NB4 (cell line): ENCODE data around the gene CCDC85A.

Experiments
- DNase-seq: peaks from one replicate; pipeline ENCODE4 v3.0.0; 2010; ENCODE audit warnings: low read depth
- H3K4me3 ChIP-seq: one replicate; pipeline ENCODE4 v1.5.1; 2011; ENCODE audit warnings: mild to moderate bottlenecking, low read depth, low read length, moderate library complexity
- CTCF ChIP-seq: IDR thresholded peaks from one replicate; pipeline ENCODE4 v1.5.1; 2012; ENCODE audit warnings: low read depth, low read length
- MAX ChIP-seq: IDR thresholded peaks from 2 replicates; pipeline ENCODE4 v1.6.1; 2011; ENCODE audit warnings: low read depth, low read length
- MYC ChIP-seq: IDR thresholded peaks from 2 replicates; pipeline ENCODE4 v1.6.1; 2011; ENCODE audit warnings: low read depth, low read length
- POLR2A ChIP-seq: IDR thresholded peaks from 2 replicates; pipeline ENCODE4 v1.6.1; 2011; ENCODE audit warnings: mild to moderate bottlenecking; ENCODE audit not compliant: insufficient read length; ENCODE audit errors: extremely low read depth

CCDC85A gene

GRCh38 chr2:56227811-56228210 is 44.0 kb downstream of the CCDC85A start:
- TF ChIP-seq MAX (no peak), MYC (no peak), POLR2A (no peak), CTCF (no peak)
- no peak for DNase-seq
- no peak overlapping the region for H3K4me3 ChIP-seq

GRCh38 chr2:56229397-56230060 is 45.7 kb downstream of the CCDC85A start:
- no peak overlapping the region for H3K4me3 ChIP-seq
- TF ChIP-seq POLR2A, result no peak
- no peak for TF ChIP-seq MYC
- TF ChIP-seq CTCF, result no peak
- no peak for TF ChIP-seq MAX
- no peak for DNase-seq

- H3K4me3 ChIP-seq, result no peak overlapping the region
- no peak for TF ChIP-seq MYC
- TF ChIP-seq MAX, result no peak
- TF ChIP-seq CTCF, result no peak
- no peak for TF ChIP-seq POLR2A
- DNase-seq, result no peak
Measured at GRCh38 chr2:56230156-56230555, 46.4 kb downstream of the CCDC85A start.

GRCh38 chr2:56231361-56231760 is 47.6 kb downstream of the CCDC85A start:
- H3K4me3 ChIP-seq, result no peak overlapping the region
- no peak for DNase-seq
- TF ChIP-seq CTCF, result no peak
- TF ChIP-seq MYC, result no peak
- no peak for TF ChIP-seq POLR2A
- TF ChIP-seq MAX, result no peak

- no peak for DNase-seq
- no peak overlapping the region for H3K4me3 ChIP-seq
- TF ChIP-seq MAX (no peak), CTCF (no peak), POLR2A (no peak), MYC (no peak)
Measured at GRCh38 chr2:56232912-56233311, 49.1 kb downstream of the CCDC85A start.

GRCh38 chr2:56234241-56234640 is 50.5 kb downstream of the CCDC85A start:
- H3K4me3 ChIP-seq, result no peak overlapping the region

More at GRCh38 chr2:56234241-56234640, 50.5 kb downstream of the CCDC85A start:
- no peak for TF ChIP-seq POLR2A
- TF ChIP-seq MYC, result no peak
- TF ChIP-seq MAX, result no peak
- no peak for TF ChIP-seq CTCF
- DNase-seq, result no peak
